ENCODE measurements around the gene TEX9.
"Not testable (repeated sequence)": the region's sequence is repeated elsewhere in the genome, so short reads cannot be mapped to it uniquely, and the experiment has no call there.

Gene TEX9

DNA sequence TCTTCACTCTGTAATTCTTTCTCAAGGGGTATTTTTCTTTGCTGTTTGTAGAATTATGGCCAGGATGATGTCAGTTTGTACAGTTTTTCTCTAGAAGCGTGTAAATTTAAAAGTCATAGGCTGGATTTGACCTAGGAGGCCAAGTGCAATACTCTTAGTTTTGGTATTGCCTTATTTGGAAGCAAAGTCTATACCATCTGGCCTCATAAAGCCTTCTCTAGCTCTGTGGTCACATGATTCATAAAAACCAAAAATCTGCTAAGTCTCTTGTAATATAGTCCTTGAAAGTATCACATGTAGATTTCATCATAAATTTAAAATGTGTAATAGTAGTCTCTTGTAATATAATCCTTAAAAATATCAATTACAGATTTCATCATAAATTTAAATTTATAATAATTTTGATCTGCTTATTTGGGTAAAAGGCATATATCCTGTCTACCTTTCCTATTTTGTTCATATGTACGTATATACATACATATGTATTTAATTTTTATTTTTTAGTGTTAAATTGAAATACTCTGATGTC is 25.6 kb downstream of the TEX9 start:
- H3K27ac Mint-ChIP-seq = no peak overlapping the region
- H3K4me3 Mint-ChIP-seq = no peak overlapping the region
- H3K27me3 Mint-ChIP-seq = no peaks in the 10 kb centered on the region
- H3K9me3 Mint-ChIP-seq = no peaks in the 10 kb centered on the region
- no peaks in the 10 kb centered on the region for H3K36me3 Mint-ChIP-seq (ENCODE audit: low read depth)
- H3K4me1 Mint-ChIP-seq (ENCODE audit: low read depth) = peaks cover 5% of the 10 kb centered on the region

- H3K36me3 Mint-ChIP-seq (ENCODE audit: low read depth) = no peaks in the 10 kb centered on the region
- H3K27ac Mint-ChIP-seq = no peak overlapping the region
- no peaks in the 10 kb centered on the region for H3K27me3 Mint-ChIP-seq
- no peak overlapping the region for H3K4me3 Mint-ChIP-seq
- peaks cover 5% of the 10 kb centered on the region for H3K4me1 Mint-ChIP-seq (ENCODE audit: low read depth)
- no peaks in the 10 kb centered on the region for H3K9me3 Mint-ChIP-seq
These were observed 28.1 kb downstream of the TEX9 start for GRCh38 chr15:56393277-56393676.

DNA sequence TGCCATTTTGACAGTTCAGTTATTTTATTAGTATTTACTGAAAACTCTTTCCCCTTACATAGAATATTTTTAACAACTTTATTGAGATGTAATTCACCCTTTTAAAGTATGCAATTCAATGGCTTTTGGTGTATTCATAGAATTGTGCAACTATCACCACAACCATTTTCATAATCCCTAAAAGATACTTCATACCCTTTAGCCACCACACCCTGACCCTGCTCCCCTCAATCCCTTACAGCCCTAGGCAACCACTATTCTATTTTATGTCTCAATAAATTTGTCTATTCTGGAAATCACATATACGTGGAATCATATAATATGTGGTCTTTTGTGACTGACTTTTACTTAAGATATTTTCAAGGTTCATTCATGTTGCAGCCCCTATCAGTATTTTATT is 29.7 kb downstream of the TEX9 start:
- peaks cover 5% of the 10 kb centered on the region for H3K4me1 Mint-ChIP-seq (ENCODE audit: low read depth)
- H3K4me3 Mint-ChIP-seq = no peak overlapping the region
- H3K27me3 Mint-ChIP-seq = no peaks in the 10 kb centered on the region
- no peak overlapping the region for H3K27ac Mint-ChIP-seq
- no peaks in the 10 kb centered on the region for H3K9me3 Mint-ChIP-seq
- no peaks in the 10 kb centered on the region for H3K36me3 Mint-ChIP-seq (ENCODE audit: low read depth)

DNA sequence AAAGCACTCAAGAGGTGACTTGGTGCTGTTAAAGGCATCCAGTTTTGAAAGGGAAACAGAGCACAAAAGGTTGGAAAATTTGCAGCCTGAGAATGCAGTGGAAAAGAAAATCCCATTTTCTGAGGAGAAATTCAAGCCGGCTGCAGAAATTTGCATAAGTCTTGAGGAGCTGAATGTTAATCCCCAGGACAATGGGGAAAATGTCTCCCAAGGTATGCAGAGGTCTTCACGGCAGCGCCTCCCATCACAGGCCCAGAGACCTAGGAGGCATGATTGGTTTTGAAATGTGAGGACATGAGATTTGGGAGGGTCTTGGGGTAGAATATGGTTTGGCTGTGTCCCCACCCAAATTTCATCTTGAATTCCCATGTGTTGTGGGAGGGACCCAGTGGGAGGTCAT is 32.1 kb downstream of the TEX9 start:
- H3K27me3 Mint-ChIP-seq; H3K36me3 Mint-ChIP-seq (ENCODE audit: low read depth); H3K4me3 Mint-ChIP-seq; H3K4me1 Mint-ChIP-seq (ENCODE audit: low read depth); H3K9me3 Mint-ChIP-seq; H3K27ac Mint-ChIP-seq: not testable (repeated sequence)

GRCh38 chr15:56399209-56399608 is 34.0 kb downstream of the TEX9 start:
- H3K9me3 Mint-ChIP-seq; H3K27ac Mint-ChIP-seq; H3K4me3 Mint-ChIP-seq; H3K36me3 Mint-ChIP-seq (ENCODE audit: low read depth); H3K27me3 Mint-ChIP-seq; H3K4me1 Mint-ChIP-seq (ENCODE audit: low read depth): not testable (repeated sequence)

GRCh38 chr15:56410721-56411120 is 45.5 kb downstream of the TEX9 start:
- no peak overlapping the region for H3K27ac Mint-ChIP-seq
- no peaks in the 10 kb centered on the region for H3K27me3 Mint-ChIP-seq
- H3K4me3 Mint-ChIP-seq = no peak overlapping the region

DNA sequence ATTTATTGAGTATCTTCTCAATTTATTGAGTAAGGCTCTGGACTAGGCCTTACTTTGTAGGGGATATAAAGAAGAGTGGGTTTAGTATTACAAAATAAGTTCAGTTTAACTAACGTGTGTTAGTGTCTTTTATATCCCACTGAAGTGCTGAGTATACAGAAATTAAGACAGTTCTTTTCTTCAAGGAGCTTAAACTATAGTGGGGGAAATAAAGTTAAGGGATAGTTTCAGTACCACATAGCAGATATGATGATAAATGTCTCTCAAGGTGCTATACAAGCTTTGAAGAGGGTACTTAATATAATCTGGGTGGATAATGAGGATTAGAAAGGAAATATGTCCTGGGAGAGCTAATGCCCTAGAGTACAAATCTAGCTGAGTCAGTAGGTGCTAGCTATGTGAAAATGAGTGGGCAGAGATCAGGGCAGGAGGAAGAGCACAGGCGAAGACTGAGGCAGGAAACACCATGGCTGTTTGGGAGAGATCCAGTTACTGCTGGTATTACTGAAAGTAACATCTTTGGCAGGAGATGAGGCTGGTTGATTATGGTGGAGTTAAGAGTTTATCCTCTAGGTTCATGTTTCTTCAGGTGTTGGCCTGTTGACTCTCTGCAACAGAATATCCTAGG is 46.0 kb downstream of the TEX9 start:
- no peaks in the 10 kb centered on the region for H3K4me1 Mint-ChIP-seq (ENCODE audit: low read depth)
- no peaks in the 10 kb centered on the region for H3K27me3 Mint-ChIP-seq
- H3K4me3 Mint-ChIP-seq = no peak overlapping the region
- no peaks in the 10 kb centered on the region for H3K36me3 Mint-ChIP-seq (ENCODE audit: low read depth)
- H3K9me3 Mint-ChIP-seq = no peaks in the 10 kb centered on the region
- H3K27ac Mint-ChIP-seq = no peak overlapping the region

More at GRCh38 chr15:56410721-56411120, 45.5 kb downstream of the TEX9 start:
- no peaks in the 10 kb centered on the region for H3K4me1 Mint-ChIP-seq (ENCODE audit: low read depth)
- no peaks in the 10 kb centered on the region for H3K36me3 Mint-ChIP-seq (ENCODE audit: low read depth)
- no peaks in the 10 kb centered on the region for H3K9me3 Mint-ChIP-seq

- not testable (repeated sequence) for H3K9me3 Mint-ChIP-seq; H3K4me1 Mint-ChIP-seq (ENCODE audit: low read depth); H3K36me3 Mint-ChIP-seq (ENCODE audit: low read depth); H3K27me3 Mint-ChIP-seq; H3K4me3 Mint-ChIP-seq; H3K27ac Mint-ChIP-seq
These were observed 48.0 kb downstream of the TEX9 start for GRCh38 chr15:56413114-56413733.

DNA sequence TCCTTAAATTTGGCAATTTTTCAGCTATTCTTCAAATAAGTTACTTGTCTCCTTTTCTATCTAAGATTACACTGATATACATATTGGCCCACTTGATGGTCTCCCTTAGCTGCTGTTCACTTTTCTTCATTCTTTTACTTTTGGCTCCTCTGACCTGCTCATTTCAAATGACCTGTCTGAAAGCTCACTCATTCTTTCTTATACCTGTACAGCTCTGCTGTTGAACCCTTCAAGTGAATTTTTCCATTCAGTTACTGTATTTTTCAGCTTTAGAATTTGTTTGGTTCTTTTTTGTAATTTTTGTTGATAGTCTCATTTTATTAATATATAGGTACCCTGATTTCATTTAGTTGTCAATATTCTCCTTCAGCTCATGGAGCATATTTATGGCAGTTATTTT is 60.0 kb downstream of the TEX9 start:
- Mint-ChIP-seq H3K4me3 (no peak overlapping the region), H3K36me3 (ENCODE audit: low read depth) (peaks cover 11% of the 10 kb centered on the region)

GRCh38 chr15:56425976-56426375 is 60.8 kb downstream of the TEX9 start:
- peaks cover 12% of the 10 kb centered on the region for H3K9me3 Mint-ChIP-seq
- H3K4me1 Mint-ChIP-seq (ENCODE audit: low read depth) = no peaks in the 10 kb centered on the region
- H3K36me3 Mint-ChIP-seq (ENCODE audit: low read depth) = peaks cover 11% of the 10 kb centered on the region
- H3K27ac Mint-ChIP-seq = no peak overlapping the region
- H3K4me3 Mint-ChIP-seq = no peak overlapping the region
- H3K27me3 Mint-ChIP-seq = no peaks in the 10 kb centered on the region

More for the DNA sequence above, 60.0 kb downstream of the TEX9 start:
- no peaks in the 10 kb centered on the region for H3K27me3 Mint-ChIP-seq
- peaks cover 12% of the 10 kb centered on the region for H3K9me3 Mint-ChIP-seq
- no peak overlapping the region for H3K27ac Mint-ChIP-seq
- H3K4me1 Mint-ChIP-seq (ENCODE audit: low read depth) = no peaks in the 10 kb centered on the region

DNA sequence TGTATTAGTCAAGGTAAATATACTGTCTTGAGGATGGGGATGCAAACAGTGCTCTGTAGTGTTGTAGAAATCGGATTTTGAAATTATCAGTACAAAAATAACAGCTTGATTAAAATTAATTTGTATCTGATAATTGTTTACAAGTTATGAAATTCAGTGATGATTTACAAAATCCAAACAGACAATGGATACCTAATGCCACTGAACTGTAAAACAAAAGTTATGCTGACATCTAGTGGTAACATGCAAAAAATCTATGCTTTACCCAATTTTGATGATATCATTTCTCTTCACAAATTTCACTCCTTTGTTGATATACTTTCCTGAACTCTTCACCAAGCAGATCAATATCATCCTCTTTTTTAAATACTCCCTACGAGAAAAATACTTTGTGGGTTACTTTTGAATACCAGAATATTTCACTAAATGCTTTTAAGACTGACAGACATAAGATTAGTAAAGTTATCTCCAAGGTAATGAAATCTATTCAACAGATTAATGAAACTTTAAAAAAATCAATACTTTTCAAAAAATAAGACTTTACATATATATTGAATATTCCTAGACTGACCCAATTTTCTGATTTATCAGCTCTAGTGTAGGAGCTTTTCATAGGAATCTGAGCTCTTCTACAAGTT is 63.7 kb downstream of the TEX9 start:
- Mint-ChIP-seq H3K27ac (no peak overlapping the region), H3K4me3 (no peak overlapping the region), H3K27me3 (no peaks in the 10 kb centered on the region), H3K4me1 (ENCODE audit: low read depth) (no peaks in the 10 kb centered on the region), H3K9me3 (peaks cover 12% of the 10 kb centered on the region), H3K36me3 (ENCODE audit: low read depth) (peaks cover 11% of the 10 kb centered on the region)

DNA sequence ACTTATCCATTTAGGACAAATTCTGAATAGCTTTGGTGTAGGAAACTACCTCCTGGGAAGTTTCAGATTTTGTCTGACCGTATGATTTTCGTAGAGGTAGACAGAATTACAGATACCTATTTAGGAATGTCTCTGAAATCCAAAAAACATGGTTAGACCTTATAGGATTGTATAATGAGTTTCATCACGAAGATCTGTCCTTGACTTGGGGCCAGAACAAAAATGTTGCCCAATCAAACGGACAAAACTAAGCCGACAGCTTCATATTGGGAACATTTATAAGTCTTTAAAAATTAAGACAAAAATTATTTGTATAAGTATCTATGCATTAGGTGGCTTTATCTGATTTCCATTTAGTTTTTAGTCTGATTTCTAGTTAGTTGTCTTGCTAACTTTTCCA is 67.1 kb downstream of the TEX9 start:
- Mint-ChIP-seq H3K27ac (no peak overlapping the region), H3K4me1 (ENCODE audit: low read depth) (no peaks in the 10 kb centered on the region), H3K4me3 (no peak overlapping the region), H3K36me3 (ENCODE audit: low read depth) (no peaks in the 10 kb centered on the region), H3K9me3 (no peaks in the 10 kb centered on the region), H3K27me3 (no peaks in the 10 kb centered on the region)

- H3K4me3 Mint-ChIP-seq = no peak overlapping the region
- no peaks in the 10 kb centered on the region for H3K36me3 Mint-ChIP-seq (ENCODE audit: low read depth)
- no peaks in the 10 kb centered on the region for H3K4me1 Mint-ChIP-seq (ENCODE audit: low read depth)
- no peak overlapping the region for H3K27ac Mint-ChIP-seq
- H3K9me3 Mint-ChIP-seq = peaks cover 6% of the 10 kb centered on the region
- no peaks in the 10 kb centered on the region for H3K27me3 Mint-ChIP-seq
These were observed 75.1 kb downstream of the TEX9 start for GRCh38 chr15:56440214-56440770.

GRCh38 chr15:56442354-56442753 is 77.1 kb downstream of the TEX9 start:
- Mint-ChIP-seq H3K9me3 (peaks cover 6% of the 10 kb centered on the region), H3K36me3 (ENCODE audit: low read depth) (no peaks in the 10 kb centered on the region), H3K27ac (no peak overlapping the region), H3K4me3 (no peak overlapping the region), H3K4me1 (ENCODE audit: low read depth) (no peaks in the 10 kb centered on the region), H3K27me3 (no peaks in the 10 kb centered on the region)

DNA sequence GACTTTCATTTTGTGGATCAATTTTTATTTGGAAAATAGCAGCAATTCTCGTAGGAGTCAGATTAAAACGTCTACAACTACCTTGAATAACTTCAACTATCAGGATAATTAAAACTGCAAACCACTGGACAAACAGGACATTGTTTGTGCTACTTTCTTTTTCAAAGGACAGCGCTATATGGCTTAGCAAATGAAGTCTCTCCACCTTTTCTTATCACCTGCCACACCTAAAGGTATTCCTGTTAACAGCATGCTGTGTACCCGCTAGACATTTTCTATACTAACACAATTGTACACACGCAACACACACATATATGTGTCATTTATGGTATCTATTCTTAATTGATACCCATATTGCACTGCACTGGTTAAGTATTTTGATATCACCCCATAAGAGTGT is 80.5 kb downstream of the TEX9 start:
- Mint-ChIP-seq H3K27ac (no peak overlapping the region), H3K27me3 (peaks cover 3% of the 10 kb centered on the region), H3K9me3 (no peaks in the 10 kb centered on the region), H3K36me3 (ENCODE audit: low read depth) (no peaks in the 10 kb centered on the region), H3K4me3 (no peak overlapping the region), H3K4me1 (ENCODE audit: low read depth) (no peaks in the 10 kb centered on the region)

Data from stimulated activated naive CD8-positive, alpha-beta T cell treated with anti-CD3 and anti-CD28 coated beads, Interleukin-15, Interleukin-2, amounts not matched to agents 100 ng/mL and 50 ng/mL, for 24 hours (primary cell).